ENCODE results near the gene COX5B. TPM values are rescaled to one million over a fixed set of nuclear protein-coding genes. Genes with fewer than 3 reads are reported as not detected.
A peak's percentile ranks its signal among the peaks of the same experiment; 100 is the strongest.

COX5B gene
- total and polyA plus RNA-seq, 9 of the 15 experiments (the other 6 are each of a cell fraction or from before 2014, with no cell fraction given), result 154 to 1,424 (median 487) TPM

DNA sequence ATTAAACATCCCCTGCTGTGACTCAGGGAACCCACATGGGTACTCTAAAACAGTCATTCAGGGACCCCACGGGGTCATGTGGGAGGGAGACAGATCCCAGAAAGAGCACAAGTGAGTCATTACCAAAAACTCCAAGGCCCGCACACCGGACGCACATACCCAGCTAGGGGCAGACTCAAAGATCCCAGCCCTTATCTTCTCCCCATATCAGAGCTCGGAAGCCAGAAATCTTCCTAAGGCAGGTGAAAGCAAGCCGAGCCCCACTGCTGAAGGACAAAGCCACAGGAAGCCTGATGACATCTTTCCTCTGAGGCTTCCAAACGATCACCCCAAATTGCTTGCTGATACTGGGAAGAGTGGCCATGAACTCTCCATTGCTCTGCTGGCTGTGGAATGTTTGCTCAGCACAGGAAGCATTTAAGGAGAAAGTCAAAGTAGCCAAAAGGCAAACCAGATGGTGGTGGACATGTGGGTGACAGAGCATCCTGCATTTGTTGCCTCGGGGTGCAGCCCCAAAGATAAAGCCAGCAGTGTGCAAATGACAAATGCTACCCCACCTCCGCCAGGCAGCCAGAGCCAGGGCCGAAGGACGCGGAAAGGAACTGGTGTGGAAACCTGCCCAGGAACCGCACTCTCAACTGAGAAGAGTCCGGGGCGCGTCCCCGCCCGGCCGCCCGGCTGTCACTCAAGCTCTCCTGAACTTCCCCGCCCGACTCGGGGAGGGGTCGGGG, 17.2 kb downstream of the COX5B start (continued):
- TF ChIP-seq, protein P1, sequence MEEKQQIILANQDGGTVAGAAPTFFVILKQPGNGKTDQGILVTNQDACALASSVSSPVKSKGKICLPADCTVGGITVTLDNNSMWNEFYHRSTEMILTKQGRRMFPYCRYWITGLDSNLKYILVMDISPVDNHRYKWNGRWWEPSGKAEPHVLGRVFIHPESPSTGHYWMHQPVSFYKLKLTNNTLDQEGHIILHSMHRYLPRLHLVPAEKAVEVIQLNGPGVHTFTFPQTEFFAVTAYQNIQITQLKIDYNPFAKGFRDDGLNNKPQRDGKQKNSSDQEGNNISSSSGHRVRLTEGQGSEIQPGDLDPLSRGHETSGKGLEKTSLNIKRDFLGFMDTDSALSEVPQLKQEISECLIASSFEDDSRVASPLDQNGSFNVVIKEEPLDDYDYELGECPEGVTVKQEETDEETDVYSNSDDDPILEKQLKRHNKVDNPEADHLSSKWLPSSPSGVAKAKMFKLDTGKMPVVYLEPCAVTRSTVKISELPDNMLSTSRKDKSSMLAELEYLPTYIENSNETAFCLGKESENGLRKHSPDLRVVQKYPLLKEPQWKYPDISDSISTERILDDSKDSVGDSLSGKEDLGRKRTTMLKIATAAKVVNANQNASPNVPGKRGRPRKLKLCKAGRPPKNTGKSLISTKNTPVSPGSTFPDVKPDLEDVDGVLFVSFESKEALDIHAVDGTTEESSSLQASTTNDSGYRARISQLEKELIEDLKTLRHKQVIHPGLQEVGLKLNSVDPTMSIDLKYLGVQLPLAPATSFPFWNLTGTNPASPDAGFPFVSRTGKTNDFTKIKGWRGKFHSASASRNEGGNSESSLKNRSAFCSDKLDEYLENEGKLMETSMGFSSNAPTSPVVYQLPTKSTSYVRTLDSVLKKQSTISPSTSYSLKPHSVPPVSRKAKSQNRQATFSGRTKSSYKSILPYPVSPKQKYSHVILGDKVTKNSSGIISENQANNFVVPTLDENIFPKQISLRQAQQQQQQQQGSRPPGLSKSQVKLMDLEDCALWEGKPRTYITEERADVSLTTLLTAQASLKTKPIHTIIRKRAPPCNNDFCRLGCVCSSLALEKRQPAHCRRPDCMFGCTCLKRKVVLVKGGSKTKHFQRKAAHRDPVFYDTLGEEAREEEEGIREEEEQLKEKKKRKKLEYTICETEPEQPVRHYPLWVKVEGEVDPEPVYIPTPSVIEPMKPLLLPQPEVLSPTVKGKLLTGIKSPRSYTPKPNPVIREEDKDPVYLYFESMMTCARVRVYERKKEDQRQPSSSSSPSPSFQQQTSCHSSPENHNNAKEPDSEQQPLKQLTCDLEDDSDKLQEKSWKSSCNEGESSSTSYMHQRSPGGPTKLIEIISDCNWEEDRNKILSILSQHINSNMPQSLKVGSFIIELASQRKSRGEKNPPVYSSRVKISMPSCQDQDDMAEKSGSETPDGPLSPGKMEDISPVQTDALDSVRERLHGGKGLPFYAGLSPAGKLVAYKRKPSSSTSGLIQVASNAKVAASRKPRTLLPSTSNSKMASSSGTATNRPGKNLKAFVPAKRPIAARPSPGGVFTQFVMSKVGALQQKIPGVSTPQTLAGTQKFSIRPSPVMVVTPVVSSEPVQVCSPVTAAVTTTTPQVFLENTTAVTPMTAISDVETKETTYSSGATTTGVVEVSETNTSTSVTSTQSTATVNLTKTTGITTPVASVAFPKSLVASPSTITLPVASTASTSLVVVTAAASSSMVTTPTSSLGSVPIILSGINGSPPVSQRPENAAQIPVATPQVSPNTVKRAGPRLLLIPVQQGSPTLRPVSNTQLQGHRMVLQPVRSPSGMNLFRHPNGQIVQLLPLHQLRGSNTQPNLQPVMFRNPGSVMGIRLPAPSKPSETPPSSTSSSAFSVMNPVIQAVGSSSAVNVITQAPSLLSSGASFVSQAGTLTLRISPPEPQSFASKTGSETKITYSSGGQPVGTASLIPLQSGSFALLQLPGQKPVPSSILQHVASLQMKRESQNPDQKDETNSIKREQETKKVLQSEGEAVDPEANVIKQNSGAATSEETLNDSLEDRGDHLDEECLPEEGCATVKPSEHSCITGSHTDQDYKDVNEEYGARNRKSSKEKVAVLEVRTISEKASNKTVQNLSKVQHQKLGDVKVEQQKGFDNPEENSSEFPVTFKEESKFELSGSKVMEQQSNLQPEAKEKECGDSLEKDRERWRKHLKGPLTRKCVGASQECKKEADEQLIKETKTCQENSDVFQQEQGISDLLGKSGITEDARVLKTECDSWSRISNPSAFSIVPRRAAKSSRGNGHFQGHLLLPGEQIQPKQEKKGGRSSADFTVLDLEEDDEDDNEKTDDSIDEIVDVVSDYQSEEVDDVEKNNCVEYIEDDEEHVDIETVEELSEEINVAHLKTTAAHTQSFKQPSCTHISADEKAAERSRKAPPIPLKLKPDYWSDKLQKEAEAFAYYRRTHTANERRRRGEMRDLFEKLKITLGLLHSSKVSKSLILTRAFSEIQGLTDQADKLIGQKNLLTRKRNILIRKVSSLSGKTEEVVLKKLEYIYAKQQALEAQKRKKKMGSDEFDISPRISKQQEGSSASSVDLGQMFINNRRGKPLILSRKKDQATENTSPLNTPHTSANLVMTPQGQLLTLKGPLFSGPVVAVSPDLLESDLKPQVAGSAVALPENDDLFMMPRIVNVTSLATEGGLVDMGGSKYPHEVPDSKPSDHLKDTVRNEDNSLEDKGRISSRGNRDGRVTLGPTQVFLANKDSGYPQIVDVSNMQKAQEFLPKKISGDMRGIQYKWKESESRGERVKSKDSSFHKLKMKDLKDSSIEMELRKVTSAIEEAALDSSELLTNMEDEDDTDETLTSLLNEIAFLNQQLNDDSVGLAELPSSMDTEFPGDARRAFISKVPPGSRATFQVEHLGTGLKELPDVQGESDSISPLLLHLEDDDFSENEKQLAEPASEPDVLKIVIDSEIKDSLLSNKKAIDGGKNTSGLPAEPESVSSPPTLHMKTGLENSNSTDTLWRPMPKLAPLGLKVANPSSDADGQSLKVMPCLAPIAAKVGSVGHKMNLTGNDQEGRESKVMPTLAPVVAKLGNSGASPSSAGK (IDR thresholded peaks at IDR 0.05), result no peak
- TF ChIP-seq MYC (IDR thresholded peaks at IDR 0.05; ENCODE audit: low read depth, low read length) (peak; percentile 44; the same call in 1 of the 2 replicates), MYC (CRISPR knock-in tag; IDR thresholded peaks at IDR 0.05; ENCODE audit: borderline replicate concordance, low read depth) (no peak), NR2C1 (IDR thresholded peaks at IDR 0.05) (no peak), NR2C1 (tag; IDR thresholded peaks at IDR 0.05) (no peak), ZNF197 (CRISPR knock-in tag; IDR thresholded peaks at IDR 0.05; ENCODE audit: low read depth) (no peak), ZNF785 (CRISPR knock-in tag; IDR thresholded peaks at IDR 0.05) (no peak)
- TF ChIP-seq, protein P2, sequence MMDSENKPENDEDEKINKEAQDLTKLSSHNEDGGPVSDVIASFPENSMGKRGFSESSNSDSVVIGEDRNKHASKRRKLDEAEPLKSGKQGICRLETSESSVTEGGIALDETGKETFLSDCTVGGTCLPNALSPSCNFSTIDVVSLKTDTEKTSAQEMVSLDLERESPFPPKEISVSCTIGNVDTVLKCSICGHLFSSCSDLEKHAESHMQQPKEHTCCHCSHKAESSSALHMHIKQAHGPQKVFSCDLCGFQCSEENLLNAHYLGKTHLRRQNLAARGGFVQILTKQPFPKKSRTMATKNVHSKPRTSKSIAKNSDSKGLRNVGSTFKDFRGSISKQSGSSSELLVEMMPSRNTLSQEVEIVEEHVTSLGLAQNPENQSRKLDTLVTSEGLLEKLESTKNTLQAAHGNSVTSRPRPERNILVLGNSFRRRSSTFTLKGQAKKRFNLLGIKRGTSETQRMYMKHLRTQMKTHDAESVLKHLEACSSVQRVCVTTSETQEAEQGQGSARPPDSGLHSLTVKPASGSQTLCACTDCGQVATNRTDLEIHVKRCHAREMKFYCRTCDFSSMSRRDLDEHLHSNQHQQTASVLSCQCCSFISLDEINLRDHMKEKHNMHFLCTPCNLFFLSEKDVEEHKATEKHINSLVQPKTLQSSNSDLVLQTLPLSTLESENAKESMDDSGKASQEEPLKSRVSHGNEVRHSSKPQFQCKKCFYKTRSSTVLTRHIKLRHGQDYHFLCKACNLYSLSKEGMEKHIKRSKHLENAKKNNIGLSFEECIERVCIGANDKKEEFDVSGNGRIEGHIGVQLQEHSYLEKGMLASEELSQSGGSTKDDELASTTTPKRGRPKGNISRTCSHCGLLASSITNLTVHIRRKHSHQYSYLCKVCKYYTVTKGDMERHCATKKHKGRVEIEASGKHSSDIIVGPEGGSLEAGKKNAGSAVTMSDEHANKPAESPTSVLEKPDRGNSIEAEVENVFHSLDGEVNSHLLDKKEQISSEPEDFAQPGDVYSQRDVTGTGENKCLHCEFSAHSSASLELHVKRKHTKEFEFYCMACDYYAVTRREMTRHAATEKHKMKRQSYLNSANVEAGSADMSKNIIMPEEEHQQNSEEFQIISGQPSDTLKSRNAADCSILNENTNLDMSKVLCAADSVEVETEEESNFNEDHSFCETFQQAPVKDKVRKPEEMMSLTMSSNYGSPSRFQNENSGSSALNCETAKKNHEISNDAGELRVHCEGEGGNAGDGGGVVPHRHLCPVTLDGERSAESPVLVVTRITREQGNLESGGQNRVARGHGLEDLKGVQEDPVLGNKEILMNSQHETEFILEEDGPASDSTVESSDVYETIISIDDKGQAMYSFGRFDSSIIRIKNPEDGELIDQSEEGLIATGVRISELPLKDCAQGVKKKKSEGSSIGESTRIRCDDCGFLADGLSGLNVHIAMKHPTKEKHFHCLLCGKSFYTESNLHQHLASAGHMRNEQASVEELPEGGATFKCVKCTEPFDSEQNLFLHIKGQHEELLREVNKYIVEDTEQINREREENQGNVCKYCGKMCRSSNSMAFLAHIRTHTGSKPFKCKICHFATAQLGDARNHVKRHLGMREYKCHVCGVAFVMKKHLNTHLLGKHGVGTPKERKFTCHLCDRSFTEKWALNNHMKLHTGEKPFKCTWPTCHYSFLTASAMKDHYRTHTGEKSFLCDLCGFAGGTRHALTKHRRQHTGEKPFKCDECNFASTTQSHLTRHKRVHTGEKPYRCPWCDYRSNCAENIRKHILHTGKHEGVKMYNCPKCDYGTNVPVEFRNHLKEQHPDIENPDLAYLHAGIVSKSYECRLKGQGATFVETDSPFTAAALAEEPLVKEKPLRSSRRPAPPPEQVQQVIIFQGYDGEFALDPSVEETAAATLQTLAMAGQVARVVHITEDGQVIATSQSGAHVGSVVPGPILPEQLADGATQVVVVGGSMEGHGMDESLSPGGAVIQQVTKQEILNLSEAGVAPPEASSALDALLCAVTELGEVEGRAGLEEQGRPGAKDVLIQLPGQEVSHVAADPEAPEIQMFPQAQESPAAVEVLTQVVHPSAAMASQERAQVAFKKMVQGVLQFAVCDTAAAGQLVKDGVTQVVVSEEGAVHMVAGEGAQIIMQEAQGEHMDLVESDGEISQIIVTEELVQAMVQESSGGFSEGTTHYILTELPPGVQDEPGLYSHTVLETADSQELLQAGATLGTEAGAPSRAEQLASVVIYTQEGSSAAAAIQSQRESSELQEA (IDR thresholded peaks at IDR 0.05; ENCODE audit: low read depth), result no peak

All from K562 (cell line).